NCI-H2107 treated with DMSO at 0.1 percent for 48 hours (cell line): ENCODE data around the gene MTHFS.
"Not testable (repeated sequence)": the region's sequence is repeated elsewhere in the genome, so short reads cannot be mapped to it uniquely, and the experiment has no call there.

Experiments used
- DNase-seq: peaks from one replicate; lab custom pipeline; 2025; ENCODE audit not compliant: unreplicated experiment; lab: John Stamatoyannopoulos, UW

MTHFS gene

DNA sequence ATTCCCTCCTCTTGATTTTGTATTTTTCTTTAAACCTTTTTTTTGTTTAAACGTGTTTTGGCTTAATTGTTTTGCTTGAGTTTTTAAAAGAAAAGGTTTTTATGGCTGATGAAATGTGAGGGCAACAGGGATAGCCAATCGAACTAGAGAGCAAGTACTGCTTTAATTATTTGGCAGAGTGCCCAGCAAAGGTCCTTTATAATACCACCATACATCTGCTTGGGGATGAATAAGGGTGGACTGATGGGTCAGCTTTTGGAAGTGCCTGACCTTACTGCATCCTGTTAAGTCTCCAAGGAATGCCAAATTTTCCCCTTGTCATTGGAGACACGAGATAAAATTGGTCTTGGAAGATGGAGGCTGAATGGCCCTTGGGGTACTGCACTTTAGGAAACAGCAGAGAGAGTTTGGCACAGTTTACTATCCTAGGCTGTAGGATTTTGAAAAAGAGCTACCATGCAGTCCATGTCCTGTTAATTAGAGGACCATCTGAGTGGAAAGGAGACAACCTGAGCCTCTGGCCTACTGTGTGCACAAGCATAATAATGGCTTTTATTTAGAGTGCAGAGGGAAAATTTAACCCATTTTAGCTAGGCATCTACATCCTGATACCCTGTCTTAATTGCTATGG is 19.8 kb upstream of the MTHFS start:
- DNase-seq, result no peak

DNA sequence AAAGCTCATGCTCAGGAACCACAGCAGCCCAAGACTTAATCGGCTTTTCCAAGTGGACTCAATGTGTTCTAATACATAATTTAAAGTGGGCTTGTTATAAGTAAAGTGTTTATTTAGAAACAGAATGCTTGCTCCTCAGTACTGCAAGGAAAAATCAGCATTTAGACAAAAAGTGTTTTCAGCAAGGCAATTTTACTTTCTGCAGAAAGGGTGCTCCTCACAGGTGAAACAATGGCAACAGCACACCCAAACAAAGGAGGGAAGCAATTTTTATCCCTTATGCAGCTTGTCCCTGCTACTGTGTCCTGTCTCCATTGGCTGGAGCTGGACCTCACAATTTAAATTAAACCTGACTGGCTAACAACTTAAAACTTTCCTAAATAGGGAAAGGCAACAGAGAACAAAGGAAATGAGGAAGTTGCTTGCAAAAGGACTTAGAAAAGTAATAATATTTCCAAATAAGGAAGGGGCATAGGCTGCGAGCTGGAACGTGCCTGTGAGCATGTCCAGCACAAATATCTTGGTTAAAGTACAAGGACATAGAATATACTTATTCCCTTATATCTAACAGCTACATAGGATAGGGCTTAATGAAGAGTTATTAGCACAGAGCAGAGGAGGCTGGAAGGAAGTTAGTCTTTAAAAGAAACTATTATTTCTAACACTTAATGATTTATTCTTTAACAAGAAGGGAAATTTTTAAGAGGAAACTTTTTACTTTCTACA is 19.1 kb upstream of the MTHFS start:
- not testable (repeated sequence) for DNase-seq

DNA sequence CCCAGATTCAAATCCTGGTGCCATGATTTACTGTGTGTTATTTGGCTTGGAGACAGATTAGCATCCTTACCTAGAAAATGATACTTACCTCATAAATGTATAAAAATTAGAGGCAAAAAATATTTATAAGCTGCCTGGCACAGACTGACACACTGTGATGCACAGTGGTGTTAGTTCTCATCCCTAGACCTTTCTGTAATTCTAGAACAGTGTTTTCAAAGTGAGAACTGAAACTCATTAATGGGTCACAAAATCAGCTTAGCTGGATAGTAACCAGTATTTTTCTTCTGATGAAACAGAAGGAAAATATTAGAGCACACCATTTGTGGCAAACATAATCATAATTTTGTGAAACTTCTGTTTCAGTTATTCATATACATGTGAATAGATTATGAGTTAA is 17.9 kb upstream of the MTHFS start:
- no peak for DNase-seq

DNA sequence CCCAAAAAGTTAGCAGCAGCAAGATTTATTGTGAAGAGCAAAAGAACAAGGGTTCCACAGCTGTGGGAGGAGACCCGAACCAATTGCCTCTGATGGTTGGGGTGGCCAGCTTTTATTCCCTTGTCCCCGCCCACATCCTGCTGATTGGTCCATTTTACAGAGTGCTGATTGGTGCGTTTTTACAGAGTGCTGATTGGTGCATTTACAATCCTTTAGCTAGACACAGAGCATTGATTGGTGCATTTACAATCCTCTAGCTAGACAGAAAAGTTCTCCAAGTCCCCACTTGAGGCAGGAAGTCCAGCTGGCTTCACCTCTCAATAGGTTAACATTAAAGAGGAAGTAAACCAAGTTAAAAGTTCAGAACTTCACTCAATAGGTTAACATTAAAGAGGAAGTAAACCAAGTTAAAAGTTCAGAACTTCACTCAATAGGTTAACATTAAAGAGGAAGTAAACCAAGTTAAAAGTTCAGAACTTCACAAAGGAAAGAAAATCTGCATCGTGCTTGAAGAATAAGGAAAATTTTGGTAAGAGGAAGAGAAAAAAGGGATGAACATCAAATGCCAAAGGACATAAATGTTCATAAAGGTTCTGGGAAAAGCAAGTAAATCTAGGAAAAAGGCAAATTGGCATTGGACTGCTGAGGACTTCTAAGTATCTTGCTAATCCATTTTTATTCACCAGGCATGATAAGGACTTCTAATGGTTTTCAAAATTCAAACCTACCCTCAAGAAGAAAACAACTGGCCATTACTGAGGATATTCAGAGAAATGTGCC is 12.9 kb upstream of the MTHFS start:
- not testable (repeated sequence) for DNase-seq

DNA sequence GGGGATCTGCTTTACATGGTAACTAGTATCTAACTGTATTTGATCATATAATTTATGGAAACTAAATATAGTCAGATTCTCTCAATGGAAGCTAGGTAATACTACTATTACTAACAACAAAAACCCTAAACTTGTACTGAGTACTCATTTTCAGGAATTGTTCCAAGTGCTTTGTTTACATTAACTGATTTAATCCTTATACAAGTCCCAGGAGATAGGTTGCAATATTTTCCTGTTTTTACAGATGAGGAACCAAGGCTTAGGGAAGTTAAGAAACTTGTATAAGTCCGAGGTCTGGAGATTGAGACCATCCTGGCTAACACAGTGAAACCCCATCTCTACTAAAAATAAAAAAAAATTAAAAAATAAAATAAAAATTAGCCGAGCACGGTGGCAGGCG is 7.5 kb upstream of the MTHFS start:
- DNase-seq, result no peak

DNA sequence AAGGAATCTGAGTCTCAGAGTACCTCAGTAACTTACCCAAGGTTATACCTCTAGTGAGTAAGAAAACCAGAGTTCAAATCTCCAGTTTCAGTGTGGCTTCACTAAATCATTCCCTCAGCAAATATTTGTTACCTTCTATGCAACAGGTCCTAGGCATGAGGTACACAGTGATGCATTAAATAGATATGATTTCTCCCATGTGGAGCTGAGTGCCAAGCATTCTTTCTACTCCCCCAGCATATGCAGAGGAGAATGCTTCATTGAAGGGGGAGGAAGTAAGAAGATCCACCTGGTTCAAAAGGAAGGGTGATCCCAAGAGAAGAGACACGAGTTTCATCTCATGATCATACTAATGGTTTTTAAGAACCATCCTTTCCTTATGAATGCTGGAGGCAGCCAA is 6.8 kb upstream of the MTHFS start:
- no peak for DNase-seq

DNA sequence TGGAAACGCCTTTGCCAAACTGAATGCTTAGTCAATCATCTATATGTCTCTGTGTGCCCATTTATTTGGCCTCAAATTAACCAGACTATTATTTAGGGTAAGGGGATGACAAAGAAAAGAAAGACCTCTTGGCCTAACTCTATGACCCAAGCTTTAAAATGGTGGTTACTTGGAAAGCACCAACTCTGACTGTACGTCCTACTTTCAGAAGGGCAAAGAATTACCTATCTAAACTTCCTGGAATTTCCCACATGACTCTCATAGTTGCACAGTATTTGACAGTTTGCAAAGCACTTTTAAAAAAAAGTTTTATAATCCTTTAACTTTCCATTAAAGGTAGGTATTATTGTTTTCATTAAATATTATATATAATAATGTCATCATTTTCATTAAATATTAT is 6.3 kb upstream of the MTHFS start:
- no peak for DNase-seq

DNA sequence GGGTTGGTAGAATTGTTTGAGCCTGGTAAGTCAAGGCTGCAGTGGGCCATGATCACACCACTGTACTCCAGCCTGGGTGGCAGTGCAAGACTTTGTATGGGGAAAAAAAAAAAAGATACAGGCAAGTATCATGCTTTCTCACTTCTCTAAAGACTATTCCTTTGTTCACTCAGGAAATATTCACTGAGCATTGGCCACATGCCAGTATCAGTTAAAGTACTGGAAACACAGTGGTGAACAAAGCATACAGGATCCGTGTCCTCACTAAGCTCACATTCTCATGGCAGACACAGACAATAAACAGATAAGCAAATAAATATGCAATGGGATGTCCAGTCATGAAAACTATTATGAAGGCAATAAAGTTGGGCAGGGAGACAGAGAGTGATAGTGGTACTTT is 5.1 kb upstream of the MTHFS start:
- no peak for DNase-seq

DNA sequence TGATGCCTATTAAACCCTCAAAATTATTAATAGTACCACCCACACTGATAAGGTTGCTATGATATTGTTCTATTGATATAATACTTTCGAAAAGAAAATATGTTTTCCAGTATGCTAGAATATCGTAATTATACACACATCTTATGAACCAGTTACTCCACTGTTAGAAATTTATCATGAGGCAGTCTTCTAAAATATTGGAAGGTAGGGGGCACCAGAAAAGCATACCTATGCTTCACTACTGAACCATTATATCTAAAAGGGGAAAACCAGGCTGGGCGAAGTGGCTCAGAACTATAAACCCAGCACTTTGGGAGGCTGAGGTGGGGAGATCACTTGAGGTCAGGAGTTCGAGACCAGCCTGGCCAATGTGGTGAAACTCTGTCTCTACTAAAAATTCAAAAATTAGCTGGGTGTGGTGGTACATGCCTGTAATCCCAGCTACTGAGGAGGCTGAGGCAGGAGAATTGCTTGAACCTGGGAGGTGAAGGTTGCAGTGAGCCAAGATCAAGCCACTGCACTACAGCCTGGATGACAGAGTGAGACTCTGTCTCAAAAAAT is 4.1 kb upstream of the MTHFS start:
- not testable (repeated sequence) for DNase-seq

DNA sequence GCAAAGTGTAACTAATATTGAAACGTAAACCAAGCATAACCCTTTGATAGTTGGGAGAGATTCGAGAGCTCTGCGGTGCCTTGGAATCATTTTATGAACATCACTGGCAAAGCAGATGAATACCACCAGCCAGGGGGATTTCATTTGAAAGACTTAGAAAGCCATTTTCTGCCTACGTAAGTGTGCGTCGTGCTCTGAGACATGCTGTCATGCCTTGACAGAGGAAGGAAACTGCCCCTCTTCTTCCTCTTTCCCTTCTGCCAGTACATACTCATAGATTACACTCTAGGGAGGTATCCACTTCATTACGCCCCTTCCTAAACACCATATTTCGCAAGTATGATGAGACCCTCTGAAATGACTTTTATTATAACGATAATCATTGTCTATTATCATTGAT is 3.3 kb upstream of the MTHFS start:
- no peak for DNase-seq

DNA sequence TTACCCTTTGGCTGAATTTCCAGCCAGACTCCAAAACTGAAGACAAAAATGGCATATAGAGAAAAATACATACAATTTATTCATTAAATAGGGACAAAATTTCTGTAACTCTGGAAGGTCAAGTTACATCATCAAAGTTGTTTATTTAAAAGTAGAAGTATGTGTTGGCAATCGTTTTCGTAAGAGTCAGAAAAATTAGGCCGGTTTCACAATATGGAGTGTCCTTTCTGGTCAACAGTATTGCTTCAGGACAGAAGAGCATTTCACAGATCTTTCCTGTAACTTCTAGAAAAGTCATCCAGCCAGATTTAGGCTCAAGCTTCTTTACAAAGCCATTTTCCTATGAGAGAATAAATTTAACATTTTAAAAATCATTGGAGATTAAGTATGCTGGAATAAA is 2.0 kb upstream of the MTHFS start:
- DNase-seq, result not testable (repeated sequence)

DNA sequence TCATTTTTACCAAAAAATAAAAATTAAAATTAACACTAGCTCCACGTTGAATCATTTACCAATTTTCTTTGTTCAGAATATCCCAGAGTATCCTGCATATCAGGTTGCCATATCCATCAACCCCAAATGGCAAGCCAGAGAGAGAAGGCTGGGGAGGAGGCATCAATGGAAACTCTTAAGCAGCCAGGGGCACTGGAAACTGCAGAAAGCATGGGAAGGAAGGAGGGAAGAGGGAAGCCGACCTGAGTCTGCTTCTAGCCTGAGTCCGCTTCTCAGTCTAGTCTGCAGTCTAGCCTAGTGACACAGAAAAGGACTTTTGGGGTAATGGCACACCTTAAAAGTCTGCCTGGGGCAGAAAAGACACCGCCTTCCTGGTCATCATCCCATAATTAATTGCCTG is 1.6 kb upstream of the MTHFS start:
- DNase-seq, result no peak

DNA sequence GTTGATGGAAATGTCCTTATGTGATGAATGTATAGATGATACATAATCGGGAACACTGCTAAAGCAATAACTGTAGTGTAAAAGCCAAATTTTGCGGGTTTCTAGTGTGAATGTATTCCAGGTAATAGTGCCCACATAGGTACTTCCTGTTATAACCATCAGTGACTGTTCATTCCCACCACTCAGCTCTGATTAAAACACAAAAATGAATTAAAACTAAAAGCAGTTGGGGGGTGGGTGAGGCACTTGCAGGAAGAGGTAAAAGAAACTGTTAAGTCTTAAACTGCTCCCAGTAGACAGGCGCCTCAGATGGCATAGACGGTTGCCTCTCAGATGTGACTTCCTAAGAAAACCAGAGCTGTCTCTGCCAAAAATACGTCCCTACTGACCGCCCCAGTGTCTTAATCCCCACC is 893 bp upstream of the MTHFS start:
- peak; percentile 5 for DNase-seq

DNA sequence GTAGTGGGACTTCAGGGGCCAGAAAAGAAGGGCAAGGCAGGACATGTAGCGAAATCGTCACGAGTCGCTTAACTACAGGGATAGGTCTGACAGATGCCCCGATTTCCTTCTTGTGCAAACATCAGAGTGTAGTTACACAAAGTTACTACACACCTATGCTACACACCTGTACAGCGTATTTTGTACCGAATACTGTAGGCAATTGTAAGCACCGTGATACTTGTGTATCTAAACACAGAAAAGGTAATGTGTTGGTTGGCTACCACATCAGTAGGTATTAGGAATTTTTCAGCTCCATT is 515 bp upstream of the MTHFS start:
- no peak for DNase-seq

DNA sequence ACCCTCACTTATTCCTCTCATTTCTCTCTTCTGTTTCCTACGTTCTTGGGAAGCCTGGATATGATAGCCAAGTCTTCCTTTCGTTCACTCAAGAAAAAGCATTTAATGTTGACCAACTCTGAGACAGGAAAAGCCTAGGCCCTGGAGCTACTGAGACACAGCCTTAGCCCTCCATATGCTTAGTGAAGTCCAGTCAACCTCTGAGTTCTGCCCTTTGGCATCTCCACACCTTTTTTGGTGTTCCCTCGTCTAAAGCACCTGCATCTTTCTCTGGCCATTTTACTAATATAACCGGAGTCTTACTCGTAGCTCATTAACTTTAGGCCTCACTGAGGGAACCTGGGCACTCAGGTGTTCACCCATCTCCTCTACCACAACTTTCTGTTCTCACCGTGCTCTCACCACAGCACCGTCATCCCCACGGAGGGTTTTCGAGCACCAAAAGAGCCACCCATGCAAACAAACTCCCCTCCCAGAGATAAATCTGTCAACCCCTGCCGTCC is 632 bp downstream of the MTHFS start:
- DNase-seq, result peak; percentile 51

DNA sequence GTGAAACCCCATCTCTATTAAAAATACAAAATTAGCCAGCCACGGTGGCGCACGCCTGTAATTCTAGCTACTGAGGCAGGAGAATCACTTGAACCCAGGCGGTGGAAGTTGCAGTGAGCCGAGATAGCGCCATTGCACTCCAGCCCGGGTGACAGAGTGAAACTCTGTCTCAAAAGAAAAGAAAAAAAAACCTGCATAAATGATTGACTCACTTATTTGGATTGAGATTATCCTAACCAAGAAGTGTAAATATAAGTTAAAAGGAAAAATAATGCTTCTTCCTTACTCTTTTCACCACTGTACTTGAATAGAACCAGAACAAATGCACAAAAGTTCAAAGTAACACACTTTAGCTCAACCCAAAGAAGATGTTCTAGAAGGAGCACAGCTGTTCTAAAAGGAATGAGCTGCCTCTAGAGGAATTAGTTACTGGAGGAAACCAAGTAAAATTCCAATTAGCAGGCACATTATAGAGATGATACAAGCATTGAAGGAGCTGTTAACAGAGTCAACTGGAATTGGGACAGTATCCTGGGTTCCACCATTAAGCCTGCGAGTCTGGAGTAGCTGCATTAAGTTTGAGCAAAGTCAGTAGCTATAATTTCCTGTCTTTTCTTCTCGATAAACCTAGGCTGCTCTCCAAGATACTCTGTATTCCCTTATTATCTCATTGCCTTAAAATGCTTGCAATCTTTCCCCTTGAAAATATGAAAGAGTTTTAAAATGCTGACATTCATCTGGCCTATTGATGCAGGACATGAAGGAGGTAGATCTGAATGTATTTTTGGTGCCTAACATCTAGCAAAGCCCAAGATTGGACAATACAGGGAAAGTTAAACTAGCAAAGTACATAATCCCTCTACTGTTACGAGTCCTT is 9.5 kb downstream of the MTHFS start:
- no peak for DNase-seq

DNA sequence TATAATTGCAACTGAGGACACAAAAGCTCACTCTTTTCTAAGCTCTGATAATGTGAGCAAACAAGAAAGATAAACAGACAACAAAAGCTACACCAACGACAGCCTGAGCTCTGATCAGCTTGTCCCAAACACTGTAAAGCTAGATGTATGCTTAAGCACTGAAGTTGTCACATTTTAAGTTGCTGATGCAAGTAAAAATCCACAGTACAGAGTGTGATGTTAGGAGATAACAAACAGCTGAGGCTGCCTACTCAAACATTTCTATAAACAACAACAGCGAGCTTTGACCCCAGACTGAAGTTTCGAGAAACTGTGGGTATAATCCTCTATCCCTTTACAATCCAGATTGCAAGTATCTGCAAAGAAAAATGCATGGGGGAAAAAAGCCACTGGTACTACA is 10.7 kb downstream of the MTHFS start:
- no peak for DNase-seq

DNA sequence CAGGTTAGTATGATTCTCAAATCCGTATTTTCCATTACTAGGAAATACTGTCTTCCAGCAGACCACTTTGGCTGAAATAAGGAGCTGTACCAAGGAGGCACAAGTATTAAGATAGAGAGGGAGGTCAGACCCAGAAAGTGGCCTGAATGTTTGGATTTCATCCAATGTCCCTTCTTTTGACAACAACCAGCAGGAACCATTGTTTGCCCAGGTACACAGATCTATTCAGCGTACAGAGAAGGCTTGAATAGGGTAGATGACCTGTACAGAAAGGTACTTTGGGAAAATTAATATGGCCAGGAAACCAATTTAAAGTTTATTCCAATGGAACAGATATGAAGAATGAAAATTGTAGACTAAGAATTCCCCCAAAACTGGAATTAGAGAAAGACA is 12.6 kb downstream of the MTHFS start:
- no peak for DNase-seq

DNA sequence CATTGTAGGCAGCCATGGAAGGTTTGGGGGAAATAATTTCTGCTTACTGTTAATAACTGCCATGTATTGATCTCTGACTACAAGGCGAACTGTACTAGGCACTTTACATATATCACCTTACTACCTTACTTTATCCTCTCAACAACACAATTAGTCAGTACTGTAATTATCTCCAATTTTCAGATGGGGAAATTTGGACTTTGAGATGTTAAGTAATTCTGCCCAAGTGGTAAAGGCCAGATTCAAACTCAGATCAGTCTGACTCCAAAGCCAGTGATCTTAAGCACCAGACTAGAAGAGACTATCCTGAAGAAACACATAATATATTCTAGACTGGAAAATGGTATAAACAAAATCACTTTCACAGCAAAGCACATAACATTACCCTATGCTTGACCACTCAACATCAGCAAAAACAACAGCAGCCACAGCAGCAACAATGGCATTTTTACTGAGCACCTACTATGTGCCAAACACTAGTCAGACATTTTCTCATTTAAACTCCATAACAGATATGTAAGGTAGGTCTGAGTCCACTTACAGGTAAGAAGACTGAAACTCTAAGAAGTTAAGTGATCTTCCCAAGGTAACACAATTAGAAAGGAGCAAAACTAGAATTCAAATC is 13.1 kb downstream of the MTHFS start:
- DNase-seq, result no peak

DNA sequence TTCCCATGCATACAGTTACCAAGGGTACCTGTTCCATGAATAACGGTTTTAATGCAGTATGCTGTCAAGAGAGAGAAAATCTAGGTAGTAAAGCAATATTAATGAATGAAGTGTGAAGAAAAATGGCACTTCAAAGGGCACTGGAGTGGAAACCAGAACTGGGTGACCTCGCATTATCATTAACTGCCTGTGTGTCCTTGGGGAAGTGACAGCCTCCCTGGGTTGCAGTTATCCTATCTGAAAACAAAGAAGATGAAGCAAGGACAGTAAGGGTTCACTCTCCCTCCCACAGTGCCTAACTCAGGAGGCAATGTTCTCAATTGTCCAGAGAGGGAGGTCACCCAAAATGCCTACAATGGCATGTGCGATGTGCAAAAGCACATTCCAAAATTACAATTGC is 15.1 kb downstream of the MTHFS start:
- DNase-seq, result no peak

DNA sequence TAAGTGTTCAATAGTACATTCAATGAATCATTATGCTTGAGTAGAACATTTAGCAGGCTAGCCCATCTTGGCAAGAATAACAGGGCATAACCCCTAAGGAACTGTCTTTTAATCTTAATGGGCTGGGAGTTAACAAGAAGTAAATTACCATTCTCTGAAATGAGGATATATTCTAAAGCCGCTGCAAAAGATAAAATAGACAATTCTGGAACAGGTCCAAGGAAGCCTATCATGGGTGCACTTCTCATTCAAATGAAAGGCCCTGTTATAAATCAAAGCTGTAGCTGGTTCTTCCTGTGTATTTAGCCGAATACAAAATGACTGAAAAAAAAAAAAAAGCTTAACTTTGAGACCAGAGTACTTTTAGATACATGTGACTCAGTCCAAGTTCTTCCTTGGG is 15.6 kb downstream of the MTHFS start:
- no peak for DNase-seq
